EL (cell line): Measurements from ENCODE around the gene NPPB.

Source experiments
- DNase-seq: peaks from one replicate; pipeline ENCODE4 v3.0.0-alpha.2; 2016

The NPPB gene

DNA sequence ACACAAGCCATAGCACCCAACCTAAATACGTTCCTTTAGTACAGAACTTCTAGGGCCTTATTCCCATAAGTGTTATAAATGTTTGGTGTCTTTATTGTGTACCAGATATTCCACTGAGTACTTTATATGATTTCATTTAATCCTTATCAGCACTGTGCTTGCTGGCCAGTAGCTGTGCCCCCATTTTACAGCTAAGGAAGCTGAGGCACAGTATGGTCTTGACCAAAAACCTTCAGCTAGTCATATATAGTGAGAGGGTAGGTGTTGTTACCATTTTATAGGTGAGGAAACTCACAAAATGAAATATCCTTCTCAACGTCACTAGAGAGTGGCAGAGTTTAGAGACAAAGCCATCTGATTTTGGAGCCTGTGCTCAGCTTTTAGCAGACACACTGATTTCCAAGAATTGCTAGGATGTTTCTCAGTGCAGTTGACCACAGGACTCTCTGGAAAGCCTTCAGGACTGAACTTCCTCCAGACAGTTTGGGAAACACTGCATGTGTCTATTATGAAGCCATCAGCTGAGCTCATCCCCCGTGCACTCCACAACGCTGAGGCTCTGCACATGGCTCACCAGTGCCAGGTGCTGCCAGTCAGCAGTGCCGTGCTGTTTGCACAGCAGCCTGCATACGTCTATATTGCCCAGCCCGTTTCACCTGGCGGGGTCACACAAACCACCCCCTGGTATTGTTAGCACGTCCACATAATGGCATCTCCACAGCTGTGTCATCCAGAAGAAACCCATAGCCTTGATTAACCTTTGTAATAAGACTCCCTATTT is 26.6 kb downstream of the NPPB start:
- DNase-seq: no peak

DNA sequence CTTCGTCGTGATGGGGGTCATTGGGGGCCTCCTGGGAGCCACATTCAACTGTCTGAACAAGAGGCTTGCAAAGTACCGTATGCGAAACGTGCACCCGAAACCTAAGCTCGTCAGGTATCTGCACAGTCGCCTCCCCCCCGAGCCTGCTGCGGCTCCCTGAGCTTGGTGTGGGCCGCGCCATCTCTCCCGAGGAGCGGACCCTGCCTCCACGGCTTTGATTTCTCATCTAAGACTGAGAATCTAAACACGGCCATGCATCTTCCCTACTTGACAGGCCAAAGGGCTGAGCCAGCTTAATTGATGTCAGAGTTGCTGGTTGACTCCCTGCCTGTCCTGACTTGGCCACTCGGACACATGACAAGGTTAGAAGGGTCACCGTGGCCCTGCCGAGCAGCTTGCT is 30.2 kb downstream of the NPPB start:
- no peak for DNase-seq

DNA sequence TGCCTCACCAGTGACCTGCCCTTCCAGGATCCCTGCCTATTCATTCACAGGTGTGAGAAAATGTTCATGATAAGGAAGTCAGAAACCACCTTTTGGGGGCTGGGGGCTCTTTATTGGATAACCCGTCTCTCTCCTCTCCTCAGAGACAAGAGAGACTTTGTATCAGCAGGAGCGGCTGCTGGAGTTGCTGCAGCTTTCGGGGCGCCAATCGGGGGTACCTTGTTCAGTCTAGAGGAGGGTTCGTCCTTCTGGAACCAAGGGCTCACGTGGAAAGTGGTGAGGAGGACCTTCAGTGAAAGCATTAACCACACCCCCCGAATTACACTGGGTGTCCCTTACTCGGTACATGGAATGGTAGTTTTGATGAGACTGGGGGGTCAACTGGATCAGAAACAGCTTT is 31.8 kb downstream of the NPPB start:
- DNase-seq: no peak

DNA sequence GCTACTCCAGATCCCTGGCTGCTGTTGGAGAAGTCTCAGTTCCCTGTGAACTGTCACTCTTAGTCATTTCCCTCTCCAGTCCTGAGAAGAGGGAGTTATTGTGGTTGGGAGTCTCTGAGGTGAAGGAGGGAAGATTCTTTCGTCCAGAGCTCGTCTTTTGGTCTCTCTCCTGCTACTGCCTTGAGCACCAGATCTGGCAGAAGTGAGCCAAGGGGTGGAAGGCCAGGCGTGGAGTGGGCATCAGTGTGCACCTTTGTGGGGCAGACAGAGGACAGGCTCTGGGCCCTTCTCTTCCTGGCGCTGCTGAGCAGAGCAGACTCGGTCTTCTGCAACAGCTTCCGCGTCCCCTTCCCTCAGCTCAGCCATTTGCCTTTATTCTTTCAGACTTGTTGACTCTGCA is 33.6 kb downstream of the NPPB start:
- no peak for DNase-seq

DNA sequence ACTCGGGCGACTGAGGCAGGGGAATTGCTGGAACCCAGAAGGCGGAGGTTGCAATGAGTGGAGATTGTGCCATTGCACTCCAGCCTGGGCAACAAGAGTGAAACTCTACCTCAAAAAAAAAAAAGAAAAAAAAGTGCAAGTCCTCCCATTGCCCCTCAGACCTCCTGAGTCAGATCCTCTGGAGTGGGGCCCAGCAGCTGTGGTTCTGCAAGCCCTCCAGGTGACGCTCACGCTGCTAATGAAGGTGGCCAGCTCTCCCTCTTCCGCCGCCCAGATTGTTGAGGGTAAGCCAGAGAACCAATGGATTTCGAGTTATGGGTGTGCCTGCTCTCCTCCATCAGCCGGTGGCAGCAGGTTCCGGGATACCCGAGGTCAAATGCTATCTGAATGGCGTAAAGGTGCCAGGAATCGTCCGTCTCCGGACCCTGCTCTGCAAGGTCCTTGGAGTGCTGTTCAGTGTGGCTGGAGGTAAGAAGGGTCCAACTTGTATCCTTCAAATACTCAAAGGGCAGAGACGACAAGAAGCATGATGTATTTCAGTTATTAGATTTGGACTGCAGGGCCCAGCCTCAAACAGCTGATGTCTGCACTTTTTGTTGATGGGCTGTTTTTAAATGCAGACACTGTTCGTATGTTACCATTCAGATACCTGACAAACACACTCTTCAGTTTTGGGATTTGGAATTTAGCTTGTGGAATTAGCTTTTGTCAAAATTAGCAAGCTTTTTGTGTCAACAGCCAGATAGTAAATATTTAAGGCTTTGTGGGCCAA is 35.2 kb downstream of the NPPB start:
- DNase-seq: no peak

DNA sequence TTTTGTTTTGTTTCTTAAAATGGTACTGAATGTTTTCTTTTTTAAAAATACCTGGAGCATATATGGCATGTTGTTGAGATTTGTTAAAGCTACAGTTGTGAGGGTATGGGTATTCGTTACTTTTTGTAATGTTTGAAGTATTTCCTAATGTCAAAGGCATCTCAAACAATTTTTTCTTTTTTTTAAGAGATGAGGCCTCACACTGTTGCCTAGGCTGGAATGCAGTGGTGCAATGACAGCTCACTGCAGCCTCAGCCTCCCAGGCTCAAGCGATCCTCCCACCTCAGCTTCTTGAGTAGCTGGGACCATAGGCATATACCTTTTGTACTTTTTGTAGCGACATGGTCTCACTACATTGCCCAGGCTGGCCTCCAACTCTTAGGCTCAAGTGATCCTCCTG is 36.7 kb downstream of the NPPB start:
- peak; percentile 35 for DNase-seq

DNA sequence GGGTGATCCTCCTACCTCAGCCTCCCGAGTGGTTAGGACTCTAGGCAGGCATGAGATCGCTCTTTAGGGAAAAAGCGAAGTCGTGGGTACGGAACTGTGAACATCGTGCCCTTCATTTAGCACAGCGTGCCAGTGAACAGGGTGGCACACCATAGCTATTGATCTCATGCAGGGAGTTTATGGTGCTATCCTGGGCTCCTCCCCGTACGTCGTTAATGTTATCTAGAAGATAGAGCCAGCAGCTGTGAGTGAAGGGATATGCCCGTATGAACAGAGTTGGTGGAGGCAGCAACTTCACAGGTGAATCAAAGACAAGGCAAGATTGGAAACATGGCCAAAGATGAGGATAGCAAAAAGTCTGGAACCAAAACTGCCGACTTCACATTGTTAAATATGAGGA is 41.6 kb downstream of the NPPB start:
- no peak for DNase-seq

DNA sequence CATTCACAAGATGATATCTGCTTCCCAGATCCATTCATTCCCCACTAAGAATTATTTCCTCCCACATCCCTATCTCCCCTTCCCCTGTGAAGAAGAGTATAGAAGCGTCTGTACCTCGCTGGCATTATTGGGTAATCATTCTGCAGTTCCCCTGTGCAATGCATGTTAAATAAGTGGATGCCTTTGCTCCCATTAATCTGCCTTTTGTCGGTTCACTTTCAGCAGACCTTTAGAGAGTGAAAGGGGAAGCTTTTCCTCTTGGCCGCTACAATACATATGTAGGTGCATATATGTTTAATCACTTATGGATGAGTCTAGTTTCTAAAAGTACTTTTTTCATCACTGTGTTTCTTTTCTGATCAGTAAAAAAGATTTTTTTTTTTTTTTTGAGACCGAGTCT is 45.7 kb downstream of the NPPB start:
- no peak for DNase-seq
